Stimulated activated CD8-positive, alpha-beta memory T cell treated with anti-CD3 and anti-CD28 coated beads, Interleukin-2, amount 100 ng/mL, for 48 hours (primary cell): ENCODE measurements around the gene ANKRD55.
A peak's percentile ranks its signal among the peaks of the same experiment; 100 is the strongest.
"Not testable (repeated sequence)": the region's sequence is repeated elsewhere in the genome, so short reads cannot be mapped to it uniquely, and the experiment has no call there.

Source experiments
- DNase-seq, 2 donors: peaks; one replicate each; pipeline ENCODE4 v3.0.0-alpha.2; 2020; ENCODE audit warnings: low read depth in 2 of 2

The ANKRD55 gene

GRCh38 chr5:56168066-56168478, 65.1 kb downstream of the ANKRD55 start:
- DNase-seq, result no peak

DNA sequence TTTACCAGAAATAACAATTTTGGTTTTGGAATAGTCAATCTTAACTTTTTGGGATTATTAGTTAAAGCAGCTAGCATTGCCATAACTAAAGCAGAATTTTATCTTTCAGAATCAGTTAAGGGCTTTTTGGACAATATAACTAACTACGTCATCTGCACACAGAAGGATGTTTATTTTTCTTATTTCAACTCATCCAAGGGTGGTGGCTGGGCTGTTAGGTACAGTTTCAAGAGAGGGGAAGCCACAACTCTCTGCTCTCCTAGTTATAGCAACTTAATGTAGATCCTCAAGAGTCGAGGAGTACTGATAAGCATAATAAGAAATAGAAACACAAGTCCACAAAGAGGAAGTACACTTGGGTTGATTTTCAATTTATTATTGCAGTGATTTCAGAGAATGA, 65.6 kb downstream of the ANKRD55 start:
- DNase-seq, result no peak

- no peak for DNase-seq
Measured at GRCh38 chr5:56166671-56167385, 66.3 kb downstream of the ANKRD55 start.

GRCh38 chr5:56164376-56164775, 68.8 kb downstream of the ANKRD55 start:
- DNase-seq, result no peak

DNA sequence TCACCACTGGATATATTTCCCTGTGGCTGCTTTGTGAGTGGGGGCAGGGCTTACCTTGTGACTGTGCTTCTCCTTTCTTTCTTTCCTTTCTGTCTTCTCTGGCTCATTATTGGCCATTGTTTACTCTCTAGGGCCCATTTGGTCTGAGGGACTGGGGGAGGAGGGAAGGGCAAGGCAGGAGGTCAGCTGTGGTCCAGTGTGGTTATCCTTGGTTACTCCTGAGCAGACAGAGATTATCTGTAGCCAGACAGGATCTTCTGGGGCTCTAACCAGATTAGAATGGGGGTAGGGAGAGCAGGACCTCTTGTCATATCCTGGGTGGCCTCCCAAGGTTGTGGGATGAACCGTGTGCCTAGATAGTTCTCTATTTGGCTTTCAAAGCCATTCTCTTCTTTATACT, 71.2 kb downstream of the ANKRD55 start:
- no peak for DNase-seq

GRCh38 chr5:56161439-56161823, 71.7 kb downstream of the ANKRD55 start:
- DNase-seq, result no peak

GRCh38 chr5:56160723-56161438, 72.2 kb downstream of the ANKRD55 start:
- DNase-seq, result no peak

DNA sequence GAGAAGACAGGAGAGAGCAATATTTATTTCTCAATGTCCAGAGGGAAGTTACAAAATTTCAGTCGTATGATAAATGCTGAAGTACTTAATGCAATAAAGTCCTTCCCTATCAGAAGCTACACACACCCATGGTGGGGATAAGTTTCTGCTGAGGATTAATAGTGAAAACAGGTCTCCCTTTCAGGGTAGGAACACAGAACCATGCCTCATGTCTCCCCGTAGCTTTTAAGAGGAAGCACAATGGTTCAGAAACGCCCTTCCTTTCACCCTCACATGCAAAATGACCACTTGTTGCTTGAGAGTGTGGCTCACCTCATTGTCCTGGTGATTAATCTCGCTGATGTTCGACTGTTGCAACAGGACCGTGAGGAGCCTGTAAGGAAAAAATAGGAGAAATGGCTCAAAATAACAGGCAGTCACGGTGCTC, 73.6 kb downstream of the ANKRD55 start:
- DNase-seq, result no peak

DNA sequence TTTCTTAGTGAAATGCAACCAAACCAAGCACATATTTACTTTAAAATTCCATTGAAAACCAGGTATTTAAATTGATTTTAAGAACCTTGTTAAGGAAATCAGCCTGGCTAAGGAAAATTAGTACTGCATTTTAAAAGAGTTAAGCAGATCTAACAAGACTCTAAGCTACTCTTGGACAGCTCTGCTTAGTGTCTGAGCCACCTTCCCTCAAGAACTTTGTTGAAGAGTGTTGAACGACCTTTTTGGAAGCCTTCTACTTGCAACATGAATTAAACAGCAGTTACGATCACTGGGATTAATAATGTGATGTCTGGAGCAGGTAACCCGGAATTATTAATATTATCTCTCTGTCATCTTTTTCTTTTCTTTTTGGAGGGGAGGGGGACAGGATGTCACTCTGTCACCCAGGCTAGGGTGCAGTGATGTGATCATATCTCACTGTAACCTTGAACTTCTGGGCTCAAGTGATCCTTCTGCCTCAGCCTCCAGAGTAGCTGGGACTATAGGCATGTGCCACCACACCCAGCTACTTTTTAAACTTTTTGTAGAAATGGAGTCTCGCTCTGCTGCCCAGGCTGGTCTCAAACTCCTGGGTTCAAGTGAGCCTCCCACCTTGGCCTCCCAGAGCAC, 74.7 kb downstream of the ANKRD55 start:
- no peak for DNase-seq

GRCh38 chr5:56157191-56157621, 75.9 kb downstream of the ANKRD55 start:
- not testable (repeated sequence) for DNase-seq

DNA sequence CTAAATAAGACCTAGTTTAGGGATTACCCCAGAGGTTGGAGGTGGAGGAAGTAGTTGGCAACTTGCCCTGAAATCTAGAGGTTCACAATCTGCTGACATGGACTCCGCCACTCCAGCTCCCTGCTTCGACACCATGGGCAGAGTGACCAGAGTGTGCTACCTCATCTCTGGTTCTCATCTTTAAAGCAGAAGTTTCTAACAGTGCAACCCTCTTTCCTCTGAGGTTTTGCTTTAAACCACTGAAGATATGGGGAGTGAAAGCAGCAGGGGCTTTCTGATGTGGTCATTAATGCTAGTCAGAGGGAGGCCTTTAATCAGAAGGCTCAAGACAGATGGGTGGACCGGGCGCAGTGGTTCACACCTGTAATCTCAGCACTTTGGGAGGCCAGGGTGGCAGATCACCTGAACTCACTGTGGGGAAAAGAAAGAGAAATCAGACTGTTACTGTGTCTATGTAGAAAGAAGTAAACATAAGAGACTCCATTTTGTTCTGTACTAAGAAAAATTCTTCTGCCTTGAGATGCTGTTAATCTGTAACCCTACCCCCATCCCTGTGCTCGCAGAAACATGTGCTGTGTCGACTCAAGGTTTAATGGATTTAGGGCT, 76.4 kb downstream of the ANKRD55 start:
- DNase-seq, result not testable (repeated sequence)

DNA sequence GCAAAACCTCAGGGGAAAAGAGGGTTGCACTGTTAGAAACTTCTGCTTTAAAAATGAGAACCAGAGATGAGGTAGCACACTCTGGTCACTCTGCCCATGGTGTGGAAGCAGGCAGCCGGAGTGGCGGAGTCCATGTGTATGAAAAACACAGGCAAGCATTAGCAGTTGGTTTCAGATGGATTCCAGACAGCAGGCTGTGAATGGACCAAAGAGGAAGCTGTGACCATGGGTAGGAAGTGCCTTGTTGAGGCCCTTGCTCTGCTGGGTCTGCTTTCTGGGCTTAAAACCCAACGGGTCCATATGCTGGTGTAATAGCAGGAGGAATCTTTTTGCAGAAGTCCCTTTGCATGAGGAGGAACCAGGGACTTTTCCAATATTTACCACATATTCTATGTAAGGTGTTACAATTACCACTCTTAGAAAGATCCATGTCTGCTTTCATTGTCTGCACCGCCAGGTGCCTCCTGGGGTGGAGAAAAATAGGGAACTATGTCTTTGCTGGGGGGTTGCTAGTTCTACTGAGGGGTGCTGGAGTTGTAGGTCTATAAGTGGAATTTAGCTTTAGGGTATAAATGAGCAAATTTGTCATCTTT, 77.0 kb downstream of the ANKRD55 start:
- no peak for DNase-seq

DNA sequence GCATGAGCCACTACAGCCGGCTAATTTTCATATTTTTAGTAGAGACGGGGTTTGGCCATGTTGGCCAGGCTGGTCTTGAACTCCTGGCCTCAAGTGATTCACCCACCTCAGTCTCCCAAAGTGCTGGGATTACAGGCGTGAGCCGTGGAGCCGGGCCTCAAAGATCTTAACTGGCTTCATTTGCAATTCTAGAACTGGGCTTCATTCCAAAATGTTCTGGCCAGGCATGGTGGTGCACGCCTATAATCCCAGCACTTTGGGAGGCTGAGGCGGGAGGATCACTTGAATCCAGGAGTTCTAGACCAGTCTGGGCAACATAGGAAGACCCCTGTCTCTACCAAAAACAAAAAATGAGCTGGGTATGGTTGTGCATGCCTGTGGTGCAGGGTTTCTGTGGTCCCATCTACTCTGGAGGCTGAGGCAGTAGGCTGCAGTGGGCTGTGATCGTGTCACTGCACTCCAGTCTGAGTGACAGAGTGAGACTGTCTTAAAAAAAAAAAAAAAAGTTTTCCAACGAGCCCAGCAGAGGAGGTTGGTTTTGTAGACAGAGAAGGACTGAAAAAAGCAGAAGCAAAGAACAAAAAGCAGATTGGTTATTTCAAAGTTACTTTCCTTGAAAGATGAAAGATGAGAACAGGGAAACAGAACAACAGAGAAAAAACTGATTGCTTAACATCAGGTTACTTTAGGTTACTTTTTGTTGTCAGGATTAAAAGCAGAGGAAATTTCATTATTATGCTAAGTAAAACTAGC, 78.2 kb downstream of the ANKRD55 start:
- DNase-seq, result no peak

- no peak for DNase-seq
Measured at GRCh38 chr5:56152437-56152836, 80.7 kb downstream of the ANKRD55 start.

GRCh38 chr5:56150756-56151155, 82.4 kb downstream of the ANKRD55 start:
- DNase-seq, result not testable (repeated sequence)

- peak in 1 of 2 donors; percentile 31 for DNase-seq
Measured at GRCh38 chr5:56148453-56148971, 84.6 kb downstream of the ANKRD55 start.

- no peak for DNase-seq
Measured at GRCh38 chr5:56147659-56148230, 85.4 kb downstream of the ANKRD55 start.

DNA sequence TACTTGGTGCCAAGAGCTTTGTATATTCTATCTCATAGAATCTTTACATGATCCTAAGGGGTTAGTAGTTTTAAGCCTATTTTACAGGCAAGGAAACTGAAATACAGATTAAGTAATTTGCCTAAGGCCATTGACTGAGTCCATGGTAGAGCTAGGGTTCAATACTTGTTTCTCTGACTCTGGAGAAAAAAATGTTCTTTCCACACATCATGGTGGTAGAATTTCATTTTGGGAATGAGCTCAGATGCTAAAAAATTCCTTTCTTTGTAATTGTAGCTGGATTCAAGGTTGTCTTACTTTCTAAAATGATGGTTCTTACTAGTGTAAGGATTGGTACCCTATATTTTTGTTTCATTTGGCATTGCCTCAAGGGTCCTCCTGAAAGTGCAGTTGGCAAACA, 86.0 kb downstream of the ANKRD55 start:
- DNase-seq, result no peak

DNA sequence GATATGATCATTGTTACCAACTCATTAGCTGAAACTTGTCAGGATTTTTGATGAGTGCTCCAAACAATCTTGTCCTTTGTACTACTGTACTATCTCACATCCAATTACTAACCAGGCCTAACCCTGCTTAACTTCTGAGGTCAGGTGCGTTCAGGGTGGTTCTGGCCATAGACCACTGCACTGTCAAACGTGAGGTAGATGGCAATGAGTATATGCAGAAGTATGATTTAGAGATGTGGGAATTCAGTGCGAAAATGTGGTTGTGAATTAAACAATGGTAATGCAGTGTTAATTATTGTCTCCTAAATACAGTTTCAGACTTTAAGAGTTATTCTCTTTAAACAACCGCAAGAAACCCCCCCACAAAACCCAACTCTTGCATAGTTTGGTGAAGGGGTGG, 86.5 kb downstream of the ANKRD55 start:
- no peak for DNase-seq

- no peak for DNase-seq
Measured at GRCh38 chr5:56145511-56145910, 87.6 kb downstream of the ANKRD55 start.

DNA sequence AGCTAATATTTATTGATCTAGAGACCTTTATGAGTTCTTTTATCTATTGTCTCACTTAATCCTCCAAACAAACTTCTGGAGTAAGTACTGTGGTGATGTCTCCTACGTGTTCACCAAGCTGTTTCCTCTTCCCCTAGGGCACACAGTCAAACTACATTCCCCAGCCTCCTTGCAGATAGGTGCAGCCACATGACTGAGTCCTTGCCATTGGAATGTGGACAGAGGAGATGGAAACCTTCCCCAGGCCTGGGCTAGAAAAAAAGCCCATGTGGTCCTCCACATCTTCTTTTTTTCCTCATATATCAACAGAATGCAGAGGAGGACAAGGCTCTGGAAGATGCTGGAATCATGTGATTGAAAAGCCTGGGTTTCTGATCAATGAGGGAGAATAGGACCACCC, 88.0 kb downstream of the ANKRD55 start:
- no peak for DNase-seq
